ENCODE measurements around the gene PRTFDC1.

Gene PRTFDC1

DNA sequence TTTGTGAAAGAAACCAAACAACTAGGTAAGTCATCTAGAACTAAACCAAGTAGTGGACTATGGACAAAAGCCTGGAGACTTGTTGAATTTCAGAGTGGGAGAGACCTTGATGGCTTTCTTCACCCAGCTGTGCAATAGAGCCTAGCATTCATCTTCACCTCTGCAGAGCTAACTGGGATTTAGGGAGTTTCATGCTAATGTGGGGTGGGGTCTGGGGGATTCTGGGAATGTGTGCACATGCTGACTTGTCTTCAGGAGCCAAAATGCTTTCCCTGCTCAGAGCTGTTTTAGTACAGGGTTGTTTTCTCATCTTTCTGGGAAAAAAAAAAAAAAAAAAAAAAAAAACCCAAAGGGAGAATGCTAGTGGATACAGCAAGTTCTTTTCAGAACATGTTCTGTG is 147.4 kb downstream of the PRTFDC1 start:
- DNase-seq (ENCODE audit: low read depth in 2 of 2, low spot score in 1 of 2) = no peak

DNA sequence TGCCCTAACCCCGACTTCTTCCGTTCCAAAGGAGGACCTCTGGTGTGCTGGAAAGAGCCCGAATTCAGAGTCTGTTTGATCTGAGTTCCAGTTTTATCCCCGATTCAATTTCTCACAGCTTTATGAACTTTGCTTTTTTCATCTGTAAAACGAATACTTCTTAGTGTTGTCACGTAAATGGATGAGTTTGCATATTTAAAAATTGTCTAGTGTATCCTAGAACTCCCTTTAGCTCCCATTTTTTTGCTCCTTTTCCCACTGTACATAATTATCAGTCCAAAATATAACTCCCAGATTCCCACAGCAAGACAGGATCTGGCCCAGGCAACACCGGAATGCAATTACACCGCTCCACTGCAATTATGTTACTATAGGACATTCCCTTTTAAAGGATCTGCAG is 148.0 kb downstream of the PRTFDC1 start:
- DNase-seq (ENCODE audit: low read depth in 2 of 2, low spot score in 1 of 2) = no peak

DNA sequence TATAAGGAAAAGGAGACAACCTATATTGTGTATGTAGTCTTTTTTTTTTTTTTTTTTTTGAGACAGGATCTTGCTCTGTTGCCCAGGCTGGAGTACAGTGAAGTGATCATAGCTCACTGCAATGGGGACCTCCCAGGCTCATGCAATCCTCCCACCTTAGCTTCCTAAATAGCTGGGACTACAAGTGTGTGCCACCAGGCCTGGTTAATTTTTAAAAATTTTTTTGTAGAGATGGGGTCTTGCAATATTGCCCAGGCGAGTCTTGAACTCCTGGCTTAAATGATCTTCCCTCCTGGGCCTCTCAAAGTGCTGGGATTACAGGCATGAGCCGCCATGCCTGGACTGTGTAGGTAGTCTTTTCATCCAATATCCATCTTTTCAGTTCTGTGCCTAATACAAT is 150.0 kb downstream of the PRTFDC1 start:
- no peak for DNase-seq (ENCODE audit: low read depth in 2 of 2, low spot score in 1 of 2)

DNA sequence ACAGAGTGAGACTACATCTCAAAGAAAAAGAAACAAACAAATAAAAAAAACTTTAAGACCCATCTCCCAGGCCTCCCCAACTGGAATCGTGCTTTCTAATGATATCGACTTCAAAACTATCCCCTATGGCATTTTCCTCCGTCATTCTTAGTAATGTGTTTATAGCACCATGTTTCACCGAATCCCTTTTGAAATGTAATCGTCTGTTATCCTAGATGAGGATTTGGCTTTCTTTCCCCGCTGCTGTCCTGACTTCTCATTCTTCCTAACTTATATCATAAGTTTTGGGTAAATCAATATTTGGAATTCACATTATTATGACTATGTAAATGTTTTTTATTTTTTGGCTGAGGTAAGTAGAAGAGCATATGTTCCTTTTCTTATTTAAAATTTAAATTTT is 151.5 kb downstream of the PRTFDC1 start:
- no peak for DNase-seq (ENCODE audit: low read depth in 2 of 2, low spot score in 1 of 2)

Measured in stimulated activated CD8-positive, alpha-beta memory T cell treated with anti-CD3 and anti-CD28 coated beads, Interleukin-4, amount 100 ng/mL, for 1 hour (primary cell).